Body of pancreas (tissue), 4 donors: ENCODE measurements around the gene LHX5.

Source experiments
- CTCF ChIP-seq, 7 experiments: fragments of 450-650 bp in 4 of 7; fragments of 200-600 bp in 3 of 7; sonication (generic) in 3 of 7; IDR thresholded peaks; one replicate each; pipeline ENCODE4 v1.5.1; 2016 to 2019; ENCODE audit warnings: antibody characterized with exemption in 7 of 7
- POLR2A ChIP-seq, 3 donors: fragments of 450-650 bp; IDR thresholded peaks; one replicate each; pipeline ENCODE4 v1.6.1; 2016; ENCODE audit warnings: antibody characterized with exemption in 3 of 3, mild to moderate bottlenecking in 2 of 3

- TF ChIP-seq CTCF (IDR thresholded peaks at IDR 0.05), result no peak
- TF ChIP-seq POLR2A (IDR thresholded peaks at IDR 0.05), result no peak
Observed at GRCh38 chr12:113438523-113439300, 33.0 kb downstream of the LHX5 start.
